A549 (cell line): ENCODE measurements around the gene MAML3.

Experiments used
- CBX2 ChIP-seq: fragments of 200-600 bp; sonication (generic); IDR thresholded peaks from 2 replicates; pipeline ENCODE4 v1.6.1; 2016; ENCODE audit warnings: low read depth, mild to moderate bottlenecking, borderline replicate concordance
- EP300 ChIP-seq, 2 experiments: fragments of >200 bp; sonication (Bioruptor Twin); formaldehyde crosslinking; IDR thresholded peaks; 2 replicates in 1 of 2; 3 replicates in 1 of 2; pipeline ENCODE4 v1.6.1; 2016 to 2017
- HDAC2 ChIP-seq: fragments of 200-600 bp; sonication (generic); IDR thresholded peaks from 2 replicates; pipeline ENCODE4 v1.6.1; 2016
- POLR2A ChIP-seq: IDR thresholded peaks from 2 replicates; pipeline ENCODE4 v1.6.1; 2012; ENCODE audit warnings: mild to moderate bottlenecking, low read length
- POLR2AphosphoS2 ChIP-seq: conservative IDR thresholded peaks from 2 replicates; pipeline ENCODE4 v1.6.1; 2012; ENCODE audit warnings: low read length, improper control_type of control experiment, inconsistent platforms
- RCOR1 ChIP-seq: fragments of 150-350 bp; IDR thresholded peaks from 2 replicates; pipeline ENCODE4 v1.6.1; 2014; ENCODE audit warnings: antibody characterized with exemption, low read length, low read depth
- RFX5 ChIP-seq: fragments of 450-650 bp; IDR thresholded peaks from 2 replicates; pipeline ENCODE4 v1.7.1; 2014; ENCODE audit warnings: antibody characterized with exemption, mild to moderate bottlenecking, moderate library complexity
- SREBF2 ChIP-seq: fragments of 450-650 bp; IDR thresholded peaks from 2 replicates; pipeline ENCODE4 v1.6.1; 2014; ENCODE audit warnings: mild to moderate bottlenecking, moderate library complexity
- ZFP36 ChIP-seq: fragments of 450-650 bp; IDR thresholded peaks from 2 replicates; pipeline ENCODE4 v1.6.1; 2014; ENCODE audit warnings: borderline replicate concordance; ENCODE audit not compliant: partially characterized antibody
- TF ChIP-seq, protein P1 (sequence below): fragments of >200 bp; sonication (Bioruptor Twin); formaldehyde crosslinking; IDR thresholded peaks from 3 replicates; pipeline ENCODE4 v1.5.1; 2016
- TF ChIP-seq, protein P2 (sequence below): fragments of 200-600 bp; sonication (generic); IDR thresholded peaks from 2 replicates; pipeline ENCODE4 v1.6.1; 2016; ENCODE audit warnings: antibody characterized with exemption, mild to moderate bottlenecking, moderate library complexity

DNA sequence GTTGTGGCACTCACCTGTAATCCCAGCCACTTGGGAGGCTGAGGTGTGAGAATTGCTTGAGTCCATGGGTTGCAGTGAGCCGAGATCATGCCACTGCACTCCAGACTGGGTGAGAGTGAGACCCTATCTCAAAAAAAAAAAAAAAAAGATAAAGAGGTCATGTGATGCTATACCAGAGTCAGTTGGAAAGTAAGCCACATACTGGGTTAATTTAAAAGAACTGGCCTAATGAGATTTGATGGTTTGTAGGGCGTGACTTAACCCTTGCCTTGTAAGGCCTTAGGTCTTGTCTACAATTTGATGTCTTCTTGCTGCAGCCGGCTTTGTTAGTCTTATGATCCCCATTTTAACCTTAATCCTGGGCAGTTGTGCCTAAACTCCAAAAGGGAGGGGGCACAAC, 483.2 kb downstream of the MAML3 start:
- TF ChIP-seq POLR2AphosphoS2 (no peak), HDAC2 (no peak), EP300 (IDR thresholded peaks at IDR 0.05) (no peak), SREBF2 (no peak), RFX5 (no peak), POLR2A (no peak), ZFP36 (no peak), CBX2 (no peak), RCOR1 (no peak)
- TF ChIP-seq, protein P1, sequence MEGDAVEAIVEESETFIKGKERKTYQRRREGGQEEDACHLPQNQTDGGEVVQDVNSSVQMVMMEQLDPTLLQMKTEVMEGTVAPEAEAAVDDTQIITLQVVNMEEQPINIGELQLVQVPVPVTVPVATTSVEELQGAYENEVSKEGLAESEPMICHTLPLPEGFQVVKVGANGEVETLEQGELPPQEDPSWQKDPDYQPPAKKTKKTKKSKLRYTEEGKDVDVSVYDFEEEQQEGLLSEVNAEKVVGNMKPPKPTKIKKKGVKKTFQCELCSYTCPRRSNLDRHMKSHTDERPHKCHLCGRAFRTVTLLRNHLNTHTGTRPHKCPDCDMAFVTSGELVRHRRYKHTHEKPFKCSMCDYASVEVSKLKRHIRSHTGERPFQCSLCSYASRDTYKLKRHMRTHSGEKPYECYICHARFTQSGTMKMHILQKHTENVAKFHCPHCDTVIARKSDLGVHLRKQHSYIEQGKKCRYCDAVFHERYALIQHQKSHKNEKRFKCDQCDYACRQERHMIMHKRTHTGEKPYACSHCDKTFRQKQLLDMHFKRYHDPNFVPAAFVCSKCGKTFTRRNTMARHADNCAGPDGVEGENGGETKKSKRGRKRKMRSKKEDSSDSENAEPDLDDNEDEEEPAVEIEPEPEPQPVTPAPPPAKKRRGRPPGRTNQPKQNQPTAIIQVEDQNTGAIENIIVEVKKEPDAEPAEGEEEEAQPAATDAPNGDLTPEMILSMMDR: no peak
- TF ChIP-seq, protein P2, sequence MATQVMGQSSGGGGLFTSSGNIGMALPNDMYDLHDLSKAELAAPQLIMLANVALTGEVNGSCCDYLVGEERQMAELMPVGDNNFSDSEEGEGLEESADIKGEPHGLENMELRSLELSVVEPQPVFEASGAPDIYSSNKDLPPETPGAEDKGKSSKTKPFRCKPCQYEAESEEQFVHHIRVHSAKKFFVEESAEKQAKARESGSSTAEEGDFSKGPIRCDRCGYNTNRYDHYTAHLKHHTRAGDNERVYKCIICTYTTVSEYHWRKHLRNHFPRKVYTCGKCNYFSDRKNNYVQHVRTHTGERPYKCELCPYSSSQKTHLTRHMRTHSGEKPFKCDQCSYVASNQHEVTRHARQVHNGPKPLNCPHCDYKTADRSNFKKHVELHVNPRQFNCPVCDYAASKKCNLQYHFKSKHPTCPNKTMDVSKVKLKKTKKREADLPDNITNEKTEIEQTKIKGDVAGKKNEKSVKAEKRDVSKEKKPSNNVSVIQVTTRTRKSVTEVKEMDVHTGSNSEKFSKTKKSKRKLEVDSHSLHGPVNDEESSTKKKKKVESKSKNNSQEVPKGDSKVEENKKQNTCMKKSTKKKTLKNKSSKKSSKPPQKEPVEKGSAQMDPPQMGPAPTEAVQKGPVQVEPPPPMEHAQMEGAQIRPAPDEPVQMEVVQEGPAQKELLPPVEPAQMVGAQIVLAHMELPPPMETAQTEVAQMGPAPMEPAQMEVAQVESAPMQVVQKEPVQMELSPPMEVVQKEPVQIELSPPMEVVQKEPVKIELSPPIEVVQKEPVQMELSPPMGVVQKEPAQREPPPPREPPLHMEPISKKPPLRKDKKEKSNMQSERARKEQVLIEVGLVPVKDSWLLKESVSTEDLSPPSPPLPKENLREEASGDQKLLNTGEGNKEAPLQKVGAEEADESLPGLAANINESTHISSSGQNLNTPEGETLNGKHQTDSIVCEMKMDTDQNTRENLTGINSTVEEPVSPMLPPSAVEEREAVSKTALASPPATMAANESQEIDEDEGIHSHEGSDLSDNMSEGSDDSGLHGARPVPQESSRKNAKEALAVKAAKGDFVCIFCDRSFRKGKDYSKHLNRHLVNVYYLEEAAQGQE: no peak
